Measurements from ENCODE around the gene LYSMD1. TPM values are rescaled to one million over a fixed set of nuclear protein-coding genes. Genes with fewer than 3 reads are reported as not detected.

LYSMD1 gene
- total RNA-seq, 2 experiments from 2014 or later, result 3.7 to 6.2 TPM

DNA sequence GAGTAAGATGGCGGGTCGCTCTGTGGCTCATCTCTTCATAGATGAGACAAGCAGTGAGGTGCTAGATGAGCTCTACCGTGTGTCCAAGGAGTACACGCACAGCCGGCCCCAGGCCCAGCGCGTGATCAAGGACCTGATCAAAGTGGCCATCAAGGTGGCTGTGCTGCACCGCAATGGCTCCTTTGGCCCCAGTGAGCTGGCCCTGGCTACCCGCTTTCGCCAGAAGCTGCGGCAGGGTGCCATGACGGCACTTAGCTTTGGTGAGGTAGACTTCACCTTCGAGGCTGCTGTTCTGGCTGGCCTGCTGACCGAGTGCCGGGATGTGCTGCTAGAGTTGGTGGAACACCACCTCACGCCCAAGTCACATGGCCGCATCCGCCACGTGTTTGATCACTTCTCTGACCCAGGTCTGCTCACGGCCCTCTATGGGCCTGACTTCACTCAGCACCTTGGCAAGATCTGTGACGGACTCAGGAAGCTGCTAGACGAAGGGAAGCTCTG is 6.9 kb downstream of the LYSMD1 start:
- Histone ChIP-seq H3K4me3 (ENCODE audit: low read depth, low read length, poor library complexity, severe bottlenecking) (no peak overlapping the region), H3K4me1 (ENCODE audit: insufficient read depth, low read length, poor library complexity, severe bottlenecking) (peaks cover 38% of the 10 kb centered on the region), H3K36me3 (ENCODE audit: insufficient read depth, low read length) (peaks cover 16% of the 10 kb centered on the region; the same call in 1 of the 2 replicates), H3K4me2 (ENCODE audit: low read length) (peak overlapping the region; percentile 40; the same call in 1 of the 2 replicates), H3K9me3 (ENCODE audit: low read length) (no peaks in the 10 kb centered on the region), H3K9me2 (ENCODE audit: insufficient read depth, low read length) (no peaks in the 10 kb centered on the region), H3K27ac (ENCODE audit: low read depth, low read length, poor library complexity, severe bottlenecking) (no peak overlapping the region), H4K20me1 (ENCODE audit: insufficient read depth, low read length) (no peaks in the 10 kb centered on the region), H3K79me2 (ENCODE audit: insufficient read depth, low read depth, low read length) (peaks cover 9% of the 10 kb centered on the region; the same call in 1 of the 2 replicates), H2AFZ (ENCODE audit: low read length) (no peak overlapping the region)
- no TSS peak for BruUV-seq (replicated peaks)
- DNase-seq (ENCODE audit: low spot score), result no peak
- intact Hi-C loops (cut with micrococcal nuclease; ENCODE audit: unreplicated experiment), result no loop called here
- ChIA-PET POLR2A (interaction anchor here (0.9 kb wide), 1 partner anchor 17 kb away, joined by 3 read pairs; no protein-coding TSS in a partner anchor), CTCF (ENCODE audit: unreplicated experiment) (no interaction called here)
- TF ChIP-seq, protein P1, sequence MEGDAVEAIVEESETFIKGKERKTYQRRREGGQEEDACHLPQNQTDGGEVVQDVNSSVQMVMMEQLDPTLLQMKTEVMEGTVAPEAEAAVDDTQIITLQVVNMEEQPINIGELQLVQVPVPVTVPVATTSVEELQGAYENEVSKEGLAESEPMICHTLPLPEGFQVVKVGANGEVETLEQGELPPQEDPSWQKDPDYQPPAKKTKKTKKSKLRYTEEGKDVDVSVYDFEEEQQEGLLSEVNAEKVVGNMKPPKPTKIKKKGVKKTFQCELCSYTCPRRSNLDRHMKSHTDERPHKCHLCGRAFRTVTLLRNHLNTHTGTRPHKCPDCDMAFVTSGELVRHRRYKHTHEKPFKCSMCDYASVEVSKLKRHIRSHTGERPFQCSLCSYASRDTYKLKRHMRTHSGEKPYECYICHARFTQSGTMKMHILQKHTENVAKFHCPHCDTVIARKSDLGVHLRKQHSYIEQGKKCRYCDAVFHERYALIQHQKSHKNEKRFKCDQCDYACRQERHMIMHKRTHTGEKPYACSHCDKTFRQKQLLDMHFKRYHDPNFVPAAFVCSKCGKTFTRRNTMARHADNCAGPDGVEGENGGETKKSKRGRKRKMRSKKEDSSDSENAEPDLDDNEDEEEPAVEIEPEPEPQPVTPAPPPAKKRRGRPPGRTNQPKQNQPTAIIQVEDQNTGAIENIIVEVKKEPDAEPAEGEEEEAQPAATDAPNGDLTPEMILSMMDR (conservative IDR thresholded peaks at IDR 0.05; ENCODE audit: low read length), result no peak
- TF ChIP-seq EZH2phosphoT487 (IDR thresholded peaks at IDR 0.05; ENCODE audit: borderline replicate concordance, low read depth, low read length), result no peak

DNA sequence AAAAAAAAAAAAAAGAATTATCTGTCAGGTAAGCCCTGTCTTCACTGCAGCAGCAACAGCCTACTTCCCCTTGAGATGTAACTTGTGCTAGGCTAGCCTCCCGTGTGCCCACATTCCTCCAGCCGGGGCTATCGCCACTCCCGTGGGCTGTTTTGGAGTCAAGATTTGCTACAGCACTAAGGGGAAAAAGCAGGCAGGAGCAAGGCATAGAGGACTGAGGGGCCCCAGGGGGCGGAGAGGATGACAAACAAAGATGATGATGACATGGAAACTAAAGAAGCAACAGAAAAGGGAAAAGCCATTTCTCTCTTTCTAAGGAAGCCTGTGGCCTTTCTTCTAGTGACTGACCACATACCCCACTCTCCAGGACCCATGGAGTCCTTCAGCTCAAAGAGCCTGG is 7.4 kb downstream of the LYSMD1 start:
- H3K4me2 ChIP-seq (ENCODE audit: low read length), result no peak overlapping the region
- no peak for DNase-seq (ENCODE audit: low spot score)
- no peaks in the 10 kb centered on the region for H3K9me3 ChIP-seq (ENCODE audit: low read length)
- H2AFZ ChIP-seq (ENCODE audit: low read length), result no peak overlapping the region
- no peak overlapping the region for H3K4me3 ChIP-seq (ENCODE audit: low read depth, low read length, poor library complexity, severe bottlenecking)
- H3K4me1 ChIP-seq (ENCODE audit: insufficient read depth, low read length, poor library complexity, severe bottlenecking), result peaks cover 38% of the 10 kb centered on the region
- H3K27ac ChIP-seq (ENCODE audit: low read depth, low read length, poor library complexity, severe bottlenecking), result no peak overlapping the region
- peaks cover 9% of the 10 kb centered on the region; the same call in 1 of the 2 replicates for H3K79me2 ChIP-seq (ENCODE audit: insufficient read depth, low read depth, low read length)
- ChIA-PET CTCF (ENCODE audit: unreplicated experiment) (interaction anchor here (2.3 kb wide), 1 partner anchor 58 kb away, joined by 35 read pairs; no protein-coding TSS in a partner anchor), POLR2A (interaction anchor here (0.7 to 0.9 kb wide), 2 partner anchors 17 to 202 kb away, joined by 3 to 5 read pairs; no protein-coding TSS in a partner anchor)
- intact Hi-C loops (cut with micrococcal nuclease; ENCODE audit: unreplicated experiment), result no loop called here
- H3K9me2 ChIP-seq (ENCODE audit: insufficient read depth, low read length), result no peaks in the 10 kb centered on the region
- H4K20me1 ChIP-seq (ENCODE audit: insufficient read depth, low read length), result no peaks in the 10 kb centered on the region
- TF ChIP-seq, protein P1 (conservative IDR thresholded peaks at IDR 0.05; ENCODE audit: low read length), result no peak
- TF ChIP-seq EZH2phosphoT487 (IDR thresholded peaks at IDR 0.05; ENCODE audit: borderline replicate concordance, low read depth, low read length), result no peak
- H3K36me3 ChIP-seq (ENCODE audit: insufficient read depth, low read length), result peaks cover 16% of the 10 kb centered on the region; the same call in 1 of the 2 replicates
- BruUV-seq (replicated peaks), result no TSS peak

DNA sequence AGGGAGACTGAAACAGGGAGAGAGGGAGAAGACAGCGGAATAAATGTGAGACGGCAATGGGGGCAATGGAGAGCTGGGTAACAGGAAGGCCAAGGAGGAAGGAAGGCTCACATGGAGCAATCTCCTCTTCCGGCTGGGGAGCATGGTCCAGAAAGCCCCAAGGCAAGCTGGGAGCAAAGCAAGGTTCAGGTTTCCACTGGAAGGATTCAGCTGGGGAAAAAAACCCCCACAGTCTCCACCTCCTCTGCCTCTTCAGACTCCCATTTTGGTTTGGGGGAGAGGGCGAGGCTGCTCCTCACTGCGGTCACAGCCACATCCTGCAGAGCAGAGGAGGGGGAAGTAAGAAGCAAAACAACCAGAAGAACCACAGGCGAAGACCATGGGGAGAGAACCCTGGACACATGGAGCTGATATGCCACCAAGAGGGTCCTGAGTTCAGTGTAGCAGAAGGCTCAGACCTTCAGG is 8.6 kb downstream of the LYSMD1 start:
- H2AFZ ChIP-seq (ENCODE audit: low read length), result peak overlapping the region; percentile 74
- H3K79me2 ChIP-seq (ENCODE audit: insufficient read depth, low read depth, low read length), result peaks cover 9% of the 10 kb centered on the region; the same call in 1 of the 2 replicates
- BruUV-seq (replicated peaks), result no TSS peak
- intact Hi-C loops (cut with micrococcal nuclease; ENCODE audit: unreplicated experiment), result no loop called here
- peaks cover 38% of the 10 kb centered on the region for H3K4me1 ChIP-seq (ENCODE audit: insufficient read depth, low read length, poor library complexity, severe bottlenecking)
- no peaks in the 10 kb centered on the region for H3K9me3 ChIP-seq (ENCODE audit: low read length)
- TF ChIP-seq, protein P1 (conservative IDR thresholded peaks at IDR 0.05; ENCODE audit: low read length), result no peak
- no peak for TF ChIP-seq EZH2phosphoT487 (IDR thresholded peaks at IDR 0.05; ENCODE audit: borderline replicate concordance, low read depth, low read length)
- H3K27ac ChIP-seq (ENCODE audit: low read depth, low read length, poor library complexity, severe bottlenecking), result peak overlapping the region; percentile 57
- H4K20me1 ChIP-seq (ENCODE audit: insufficient read depth, low read length), result no peaks in the 10 kb centered on the region
- CTCF ChIA-PET (ENCODE audit: unreplicated experiment), result interaction anchor here (0.6 to 2.4 kb wide), 7 partner anchors 9 to 618 kb away, joined by 3 to 35 read pairs (median 5); no protein-coding TSS in a partner anchor
- H3K4me2 ChIP-seq (ENCODE audit: low read length), result peak overlapping the region; percentile 92
- POLR2A ChIA-PET, result interaction anchor here (0.6 to 2.2 kb wide), 14 partner anchors 9 to 153 kb away, joined by 3 to 14 read pairs (median 4); partner anchors contain the start of genes CDC42SE1, SCNM1 and VPS72
- peak; percentile 63 for DNase-seq (ENCODE audit: low spot score)
- peaks cover 16% of the 10 kb centered on the region; the same call in 1 of the 2 replicates for H3K36me3 ChIP-seq (ENCODE audit: insufficient read depth, low read length)
- H3K4me3 ChIP-seq (ENCODE audit: low read depth, low read length, poor library complexity, severe bottlenecking), result peak overlapping the region; percentile 76
- H3K9me2 ChIP-seq (ENCODE audit: insufficient read depth, low read length), result no peaks in the 10 kb centered on the region
